Esophagus muscularis mucosa (tissue), 4 donors: Measurements from ENCODE around the gene MAGI1.

ENCODE experiments used
- EP300 ChIP-seq: sonication (generic); formaldehyde crosslinking; IDR thresholded peaks from one replicate; pipeline ENCODE4 v1.6.1; 2017; ENCODE audit warnings: antibody characterized with exemption
- POLR2A ChIP-seq: fragments of 450-650 bp; IDR thresholded peaks from one replicate; pipeline ENCODE4 v1.6.1; 2017; ENCODE audit warnings: antibody characterized with exemption, moderate library complexity, mild to moderate bottlenecking, low read depth
- TF ChIP-seq, protein P1 (sequence below), 3 experiments: fragments of 200-600 bp in 2 of 3; fragments of 450-650 bp in 1 of 3; sonication (generic) in 2 of 3; IDR thresholded peaks; one replicate each; pipeline ENCODE4 v1.5.1; 2017 to 2019; ENCODE audit warnings: antibody characterized with exemption in 3 of 3, mild to moderate bottlenecking in 2 of 3, moderate library complexity in 1 of 3

DNA sequence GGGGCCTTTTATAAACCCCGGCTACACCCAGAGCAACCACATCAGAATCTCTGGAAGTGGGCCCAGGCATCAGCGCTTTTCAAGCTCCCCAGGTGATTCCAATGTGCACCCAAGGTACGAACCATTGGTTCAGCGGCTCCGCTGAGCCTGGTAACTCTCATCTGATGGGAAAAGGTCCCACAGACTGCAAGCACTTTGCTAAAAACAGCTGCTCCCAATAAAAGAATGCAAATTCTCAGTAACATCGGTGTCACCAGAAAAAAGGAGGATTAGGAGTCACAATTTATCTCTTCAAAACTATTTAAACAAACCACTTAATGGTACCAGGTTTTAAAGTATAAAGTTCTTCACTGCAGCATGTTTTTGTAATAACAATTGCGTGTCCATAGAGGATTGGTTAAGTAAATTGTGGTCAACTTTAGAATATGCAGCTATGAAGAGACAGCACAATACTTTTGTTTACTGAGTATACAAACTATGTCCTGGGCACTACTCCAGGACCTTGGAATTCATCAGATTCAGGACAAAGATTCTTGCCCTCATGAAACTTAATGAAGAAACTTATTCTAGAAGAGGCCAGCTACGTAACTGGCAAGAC, 690.2 kb downstream of the MAGI1 start:
- TF ChIP-seq POLR2A (no peak), EP300 (no peak)
- TF ChIP-seq, protein P1, sequence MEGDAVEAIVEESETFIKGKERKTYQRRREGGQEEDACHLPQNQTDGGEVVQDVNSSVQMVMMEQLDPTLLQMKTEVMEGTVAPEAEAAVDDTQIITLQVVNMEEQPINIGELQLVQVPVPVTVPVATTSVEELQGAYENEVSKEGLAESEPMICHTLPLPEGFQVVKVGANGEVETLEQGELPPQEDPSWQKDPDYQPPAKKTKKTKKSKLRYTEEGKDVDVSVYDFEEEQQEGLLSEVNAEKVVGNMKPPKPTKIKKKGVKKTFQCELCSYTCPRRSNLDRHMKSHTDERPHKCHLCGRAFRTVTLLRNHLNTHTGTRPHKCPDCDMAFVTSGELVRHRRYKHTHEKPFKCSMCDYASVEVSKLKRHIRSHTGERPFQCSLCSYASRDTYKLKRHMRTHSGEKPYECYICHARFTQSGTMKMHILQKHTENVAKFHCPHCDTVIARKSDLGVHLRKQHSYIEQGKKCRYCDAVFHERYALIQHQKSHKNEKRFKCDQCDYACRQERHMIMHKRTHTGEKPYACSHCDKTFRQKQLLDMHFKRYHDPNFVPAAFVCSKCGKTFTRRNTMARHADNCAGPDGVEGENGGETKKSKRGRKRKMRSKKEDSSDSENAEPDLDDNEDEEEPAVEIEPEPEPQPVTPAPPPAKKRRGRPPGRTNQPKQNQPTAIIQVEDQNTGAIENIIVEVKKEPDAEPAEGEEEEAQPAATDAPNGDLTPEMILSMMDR (IDR thresholded peaks at IDR 0.05) = no peak
